CD4-positive, alpha-beta memory T cell (primary cell): ENCODE data around the gene KDM1A. TPM values are rescaled to one million over a fixed set of nuclear protein-coding genes. Genes with fewer than 3 reads are reported as not detected.

Experiments
- CTCF ChIA-PET: fragments of 350-600 bp; sonication (Branson Sonifier 250); formaldehyde crosslinking; loops from one replicate; lab custom pipeline; 2021; ENCODE audit warnings: inconsistent platforms; ENCODE audit not compliant: partially characterized antibody; lab: Charles Lee
- POLR2A ChIA-PET: fragments of 350-600 bp; sonication (Branson Sonifier 250); formaldehyde crosslinking; loops from one replicate; lab custom pipeline; 2021; ENCODE audit not compliant: partially characterized antibody; lab: Charles Lee
- DNase-seq, 5 donors: peaks; one replicate each; pipeline versions ENCODE4 v3.0.0 to v3.0.0-alpha.2; 2020 to 2022; ENCODE audit warnings: mixed read lengths in 1 of 5
- H3K27ac ChIP-seq: one replicate; pipeline ENCODE4 v1.7.0; 2013; ENCODE audit warnings: low read depth, low read length
- H3K27me3 ChIP-seq: 2 replicates; pipeline ENCODE4 v1.7.0; 2013; ENCODE audit warnings: mild to moderate bottlenecking, low read length, moderate library complexity; ENCODE audit not compliant: insufficient read depth
- H3K36me3 ChIP-seq: 2 replicates; pipeline ENCODE4 v1.7.0; 2013; ENCODE audit warnings: mild to moderate bottlenecking, low read length, moderate library complexity; ENCODE audit not compliant: insufficient read depth
- H3K4me1 ChIP-seq: 2 replicates; pipeline ENCODE4 v1.7.0; 2013; ENCODE audit warnings: mild to moderate bottlenecking, low read length, moderate library complexity; ENCODE audit not compliant: insufficient read depth
- H3K4me3 ChIP-seq, 2 donors: one replicate each; pipeline ENCODE4 v1.7.0; 2013; ENCODE audit warnings: low read length in 2 of 2, mild to moderate bottlenecking in 1 of 2
- H3K9me3 ChIP-seq, 2 donors: one replicate each; pipeline ENCODE4 v1.7.0; 2013; ENCODE audit warnings: low read length in 2 of 2, control low read depth in 1 of 2; ENCODE audit not compliant: control insufficient read depth in 1 of 2
- H3K27ac Mint-ChIP-seq, 7 donors: one replicate each; pipeline ENCODE4 v1.8.0; 2020 to 2021; ENCODE audit warnings: mixed read lengths in 7 of 7, mild to moderate bottlenecking in 6 of 7, inconsistent platforms in 3 of 7, moderate library complexity in 3 of 7
- H3K27me3 Mint-ChIP-seq, 2 donors: one replicate each; pipeline ENCODE4 v1.8.0; 2020 to 2021; ENCODE audit warnings: mixed read lengths in 2 of 2
- H3K36me3 Mint-ChIP-seq, 2 donors: one replicate each; pipeline ENCODE4 v1.8.0; 2020 to 2021; ENCODE audit warnings: mixed read lengths in 2 of 2, inconsistent platforms in 1 of 2, mild to moderate bottlenecking in 1 of 2
- H3K4me1 Mint-ChIP-seq, 4 donors: one replicate each; pipeline ENCODE4 v1.8.0; 2020 to 2021; ENCODE audit warnings: mixed read lengths in 4 of 4, mild to moderate bottlenecking in 1 of 4
- H3K4me3 Mint-ChIP-seq, 8 donors: one replicate each; pipeline ENCODE4 v1.8.0; 2020 to 2021; ENCODE audit warnings: mixed read lengths in 8 of 8, mild to moderate bottlenecking in 7 of 8, moderate library complexity in 6 of 8, inconsistent platforms in 3 of 8
- H3K9me3 Mint-ChIP-seq, 8 donors: one replicate each; pipeline ENCODE4 v1.8.0; 2020 to 2021; ENCODE audit warnings: mixed read lengths in 8 of 8, mild to moderate bottlenecking in 5 of 8, inconsistent platforms in 3 of 8, moderate library complexity in 1 of 8
- intact Hi-C: fragments of 100-400 bp; cut with micrococcal nuclease; formaldehyde crosslinking; loops from one replicate; pipeline ENCODE4 v1.15.1; 2023
- polyA plus RNA-seq, 2 donors: library from polyadenylated mRNA; unstranded; fragments of 300-500 nt; fragmentation: Illumina TruSeq; gene quantifications; one replicate each; pipeline ENCODE4 v1.2.3, GENCODE V29; 2021
- total RNA-seq, 2 experiments: library from RNA; stranded (reverse); gene quantifications; one replicate each; pipeline ENCODE4 v1.2.3, GENCODE V29; 2021

KDM1A gene
- total RNA-seq (10 to 100 TPM; 43.2 TPM), polyA plus RNA-seq (10 to 100 TPM; 39.6 to 47.2 TPM)

DNA sequence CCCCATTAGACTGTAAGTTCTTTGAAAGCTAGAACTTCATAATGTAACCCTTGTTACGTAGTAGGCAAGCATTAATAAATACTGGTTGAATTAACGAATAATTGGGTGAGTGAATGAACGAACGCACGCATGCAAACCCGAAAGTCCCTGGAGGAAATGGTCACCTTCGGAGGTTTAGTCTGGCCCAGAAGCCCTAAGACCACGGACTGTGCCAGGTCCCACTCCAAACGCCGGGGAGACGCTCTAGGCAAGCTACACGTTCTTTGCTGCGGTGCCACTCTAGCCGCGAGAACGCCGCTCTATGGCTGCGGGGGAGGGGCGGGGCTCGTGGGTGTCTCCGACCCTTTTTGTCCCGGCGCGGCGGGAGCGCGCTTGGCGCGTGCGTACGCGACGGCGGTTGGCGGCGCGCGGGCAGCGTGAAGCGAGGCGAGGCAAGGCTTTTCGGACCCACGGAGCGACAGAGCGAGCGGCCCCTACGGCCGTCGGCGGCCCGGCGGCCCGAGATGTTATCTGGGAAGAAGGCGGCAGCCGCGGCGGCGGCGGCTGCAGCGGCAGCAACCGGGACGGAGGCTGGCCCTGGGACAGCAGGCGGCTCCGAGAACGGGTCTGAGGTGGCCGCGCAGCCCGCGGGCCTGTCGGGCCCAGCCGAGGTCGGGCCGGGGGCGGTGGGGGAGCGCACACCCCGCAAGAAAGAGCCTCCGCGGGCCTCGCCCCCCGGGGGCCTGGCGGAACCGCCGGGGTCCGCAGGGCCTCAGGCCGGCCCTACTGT is at the start of gene KDM1A:
Gene KDM1A (plus strand): TSS at position 375 of the 769 bp plus-strand sequence. CDS start 129 bp downstream, at position 504.
- ChIA-PET POLR2A (interaction anchor here (0.9 to 1.8 kb wide), 4 partner anchors 10 to 672 kb away, joined by 3 to 6 read pairs (median 4); partner anchors contain the start of genes LUZP1 and RPL11), CTCF (interaction anchor here (0.9 kb wide), 1 partner anchor 672 kb away, joined by 3 read pairs; the partner anchor contains the start of gene RPL11)
- H3K27me3 Mint-ChIP-seq: no peaks in the 10 kb centered on the region
- Histone ChIP-seq H3K27me3 (no peaks in the 10 kb centered on the region), H3K27ac (peak within 1 kb of the TSS; percentile 61), H3K4me3 (peak within 1 kb of the TSS; percentile 85 to 95), H3K9me3 (no peaks in the 10 kb centered on the region), H3K36me3 (no peaks in the 10 kb centered on the region), H3K4me1 (peaks cover 15% of the 10 kb centered on the region)
- peaks cover 0 to 11% (median 5%) of the 10 kb centered on the region in 8 donors for H3K9me3 Mint-ChIP-seq
- H3K36me3 Mint-ChIP-seq: peaks cover 11 to 21% of the 10 kb centered on the region in 2 donors
- H3K4me1 Mint-ChIP-seq: peaks cover 28 to 56% (median 40%) of the 10 kb centered on the region in 4 donors
- peak within 1 kb of the TSS; percentile 96 to 99 (median 97) for H3K4me3 Mint-ChIP-seq
- peak within 1 kb of the TSS; percentile 73 to 97 (median 94) for H3K27ac Mint-ChIP-seq
- DNase-seq: peak; percentile 90 to 94 (median 92)
- intact Hi-C loops: loop anchor here (1.0 to 5.0 kb wide), 2 partner anchors 148 to 672 kb away; partner anchors contain the start of genes LUZP1 and RPL11

DNA sequence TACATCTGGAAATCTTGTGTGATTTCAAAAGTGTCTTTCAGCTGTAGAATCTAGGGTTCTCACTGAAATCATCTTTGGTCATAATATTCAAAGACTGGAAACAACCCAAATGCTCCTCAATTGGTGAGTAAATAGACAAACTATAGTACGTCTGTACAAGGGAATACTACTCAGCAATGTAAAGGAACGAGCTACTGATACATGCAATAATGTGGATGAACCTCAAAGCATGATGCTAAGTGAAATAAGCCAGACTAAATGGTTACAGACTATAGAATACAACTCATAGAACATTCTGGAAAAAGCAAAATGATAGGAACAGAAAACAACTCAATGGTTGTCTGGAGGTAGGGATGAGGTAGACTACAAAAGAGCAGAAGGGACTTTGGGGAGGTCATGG is 49.2 kb upstream of the KDM1A start:
- H3K27me3 Mint-ChIP-seq: peaks cover 36 to 38% of the 10 kb centered on the region in 2 donors
- intact Hi-C loops: no loop called here
- DNase-seq: no peak

DNA sequence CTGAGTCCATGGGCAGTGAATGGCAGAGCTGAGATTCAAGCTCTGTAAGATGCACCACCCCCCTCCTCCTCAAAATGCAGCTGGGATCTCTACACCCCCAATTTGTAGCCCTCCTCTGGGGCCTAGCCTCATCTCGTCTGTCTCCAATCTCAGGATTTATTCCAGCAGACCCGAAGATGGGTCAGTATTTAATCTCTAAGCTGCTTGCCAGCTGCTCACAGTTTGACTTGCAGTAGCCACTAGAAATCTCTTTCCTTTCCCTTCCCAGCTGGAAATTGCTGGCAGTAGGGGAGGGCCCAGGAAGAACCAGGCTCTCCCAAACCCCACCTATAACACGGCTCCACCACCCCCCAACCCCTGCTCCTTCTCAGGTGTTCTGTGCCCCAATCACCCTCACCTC is 48.1 kb upstream of the KDM1A start:
- Histone ChIP-seq H3K4me1 (no peaks in the 10 kb centered on the region), H3K4me3 (no peak overlapping the region), H3K9me3 (no peaks in the 10 kb centered on the region), H3K27me3 (peaks cover 28% of the 10 kb centered on the region), H3K27ac (no peak overlapping the region), H3K36me3 (no peaks in the 10 kb centered on the region)
- H3K27ac Mint-ChIP-seq: no peak overlapping the region
- H3K36me3 Mint-ChIP-seq: peaks cover 0 to 5% of the 10 kb centered on the region in 2 donors
- H3K4me1 Mint-ChIP-seq: no peaks in the 10 kb centered on the region
- H3K27me3 Mint-ChIP-seq: peaks cover 36 to 41% of the 10 kb centered on the region in 2 donors
- CTCF ChIA-PET: no interaction called here
- H3K4me3 Mint-ChIP-seq: no peak overlapping the region
- DNase-seq: no peak
- POLR2A ChIA-PET: interaction anchor here (0.7 kb wide), 1 partner anchor 31 kb away, joined by 3 read pairs; no protein-coding TSS in a partner anchor
- peaks cover 4 to 13% (median 8%) of the 10 kb centered on the region in 8 donors for H3K9me3 Mint-ChIP-seq
- intact Hi-C loops: no loop called here

More for the DNA sequence above, 49.2 kb upstream of the KDM1A start:
- POLR2A ChIA-PET: no interaction called here
- Histone ChIP-seq H3K27me3 (peaks cover 21% of the 10 kb centered on the region), H3K9me3 (no peaks in the 10 kb centered on the region), H3K4me1 (no peaks in the 10 kb centered on the region), H3K4me3 (no peak overlapping the region), H3K36me3 (no peaks in the 10 kb centered on the region), H3K27ac (no peak overlapping the region)
- CTCF ChIA-PET: no interaction called here
- no peak overlapping the region for H3K27ac Mint-ChIP-seq
- H3K36me3 Mint-ChIP-seq: peaks cover 0 to 5% of the 10 kb centered on the region in 2 donors
- H3K4me1 Mint-ChIP-seq: no peaks in the 10 kb centered on the region
- peaks cover 4 to 21% (median 11%) of the 10 kb centered on the region in 8 donors for H3K9me3 Mint-ChIP-seq
- H3K4me3 Mint-ChIP-seq: no peak overlapping the region

DNA sequence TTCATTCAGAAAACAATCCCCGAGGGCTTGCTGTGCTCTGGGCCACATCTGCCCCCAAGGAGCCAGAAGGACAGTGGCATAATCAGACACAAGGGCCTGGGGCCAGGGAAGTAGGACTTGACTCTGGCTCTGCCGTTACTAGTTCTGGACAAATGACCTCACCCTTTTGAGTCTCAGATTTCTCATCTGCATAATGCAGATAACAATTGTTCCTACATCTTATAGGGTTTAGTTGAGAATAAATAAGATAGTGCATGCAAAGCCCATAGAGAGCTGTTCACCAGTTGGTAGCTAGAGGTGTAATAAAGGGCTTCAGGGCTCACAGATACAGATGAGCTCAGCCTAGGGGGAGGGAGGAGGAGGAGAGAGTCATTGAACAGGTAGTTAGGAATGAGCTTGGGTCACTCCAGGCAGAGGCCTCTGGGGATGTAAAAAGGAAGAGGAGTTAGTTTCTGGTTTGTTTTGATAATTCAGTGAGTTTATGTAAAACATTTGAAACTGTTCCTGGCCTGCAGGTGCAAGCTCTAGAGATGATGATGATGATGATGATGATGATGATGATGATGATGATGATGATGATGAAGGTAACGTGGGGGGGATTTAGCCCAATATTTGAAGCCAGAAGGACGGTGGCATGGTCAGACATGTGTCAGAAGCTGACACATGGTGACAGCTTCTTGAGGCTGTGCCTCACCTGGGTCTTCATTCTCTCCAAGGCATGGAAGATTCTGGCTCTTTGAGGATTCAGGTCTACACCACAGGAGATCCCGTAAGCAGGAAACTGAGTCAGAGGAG is 47.5 kb upstream of the KDM1A start:
- Histone ChIP-seq H3K36me3 (no peaks in the 10 kb centered on the region), H3K4me3 (no peak overlapping the region), H3K27me3 (peaks cover 30% of the 10 kb centered on the region), H3K27ac (no peak overlapping the region), H3K9me3 (no peaks in the 10 kb centered on the region), H3K4me1 (no peaks in the 10 kb centered on the region)
- no peaks in the 10 kb centered on the region for H3K36me3 Mint-ChIP-seq
- H3K4me3 Mint-ChIP-seq: no peak overlapping the region
- no peak for DNase-seq
- ChIA-PET CTCF (interaction anchor here (1.4 kb wide), 1 partner anchor 8 kb away, joined by 7 read pairs; no protein-coding TSS in a partner anchor), POLR2A (interaction anchor here (0.7 kb wide), 1 partner anchor 30 kb away, joined by 3 read pairs; no protein-coding TSS in a partner anchor)
- no peak overlapping the region for H3K27ac Mint-ChIP-seq
- H3K4me1 Mint-ChIP-seq: no peaks in the 10 kb centered on the region
- H3K27me3 Mint-ChIP-seq: peaks cover 38 to 41% of the 10 kb centered on the region in 2 donors
- H3K9me3 Mint-ChIP-seq: peaks cover 0 to 7% (median 1%) of the 10 kb centered on the region in 8 donors
- intact Hi-C loops: no loop called here

DNA sequence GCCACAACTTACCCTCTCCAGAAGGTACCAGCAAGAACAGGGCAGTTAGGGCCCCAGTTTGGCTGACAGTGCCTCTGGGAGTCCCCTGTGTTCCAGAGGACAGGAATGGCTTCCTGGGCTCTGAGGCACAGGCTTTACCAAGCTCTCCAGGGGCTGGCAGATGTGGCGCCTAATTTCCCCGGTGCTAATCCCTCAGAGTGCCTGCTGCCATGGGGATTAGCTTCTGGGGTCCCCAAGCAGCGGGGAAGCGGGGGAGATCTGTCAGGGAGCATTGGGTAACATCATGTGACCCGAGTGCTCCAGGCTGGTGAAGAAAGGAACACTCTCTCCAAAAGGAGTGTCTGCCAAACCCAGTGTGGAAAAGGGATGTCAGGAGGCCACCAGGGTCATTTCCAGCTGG is 46.5 kb upstream of the KDM1A start, which contains the start of gene LACTBL1:
Gene LACTBL1 (minus strand): TSS at position 107 of the 400 bp plus-strand sequence. CDS start 550 bp downstream, outside the sequence.
- Mint-ChIP-seq H3K9me3 (peaks cover 0 to 6% (median 0%) of the 10 kb centered on the region in 8 donors), H3K27ac (no peak within 1 kb of the TSS), H3K36me3 (no peaks in the 10 kb centered on the region), H3K4me1 (no peaks in the 10 kb centered on the region), H3K27me3 (peaks cover 38 to 41% of the 10 kb centered on the region in 2 donors), H3K4me3 (no peak within 1 kb of the TSS)
- H3K36me3 ChIP-seq: no peaks in the 10 kb centered on the region
- CTCF ChIA-PET: interaction anchor here (1.4 kb wide), 1 partner anchor 9 kb away, joined by 7 read pairs; no protein-coding TSS in a partner anchor
- H3K27me3 ChIP-seq: peaks cover 30% of the 10 kb centered on the region
- H3K27ac ChIP-seq: no peak within 1 kb of the TSS
- no peak within 1 kb of the TSS for H3K4me3 ChIP-seq
- no peaks in the 10 kb centered on the region for H3K4me1 ChIP-seq
- intact Hi-C loops: no loop called here
- POLR2A ChIA-PET: no interaction called here
- no peak for DNase-seq
- no peaks in the 10 kb centered on the region for H3K9me3 ChIP-seq

DNA sequence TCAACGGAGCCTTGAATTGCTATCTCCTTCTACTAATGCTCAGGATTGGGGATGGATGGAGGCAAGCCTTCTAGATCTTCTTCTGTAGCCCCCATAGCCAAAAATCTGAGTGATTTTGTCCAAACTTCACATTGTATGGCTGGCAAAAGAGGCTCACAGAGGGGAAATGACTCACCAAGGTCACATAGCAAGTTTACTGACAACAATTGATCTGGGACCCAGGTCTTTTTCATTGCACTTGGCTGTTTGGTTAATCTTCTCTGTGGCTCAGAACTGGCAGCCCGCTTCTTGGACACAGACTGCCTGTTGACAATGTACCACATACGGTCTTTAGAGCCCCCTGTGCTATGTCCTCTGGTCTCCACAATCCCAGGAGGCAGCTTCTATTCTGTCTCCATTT is 43.6 kb upstream of the KDM1A start:
- no peak for DNase-seq
- CTCF ChIA-PET: interaction anchor here (1.1 kb wide), 1 partner anchor 123 kb away, joined by 3 read pairs; no protein-coding TSS in a partner anchor
- Mint-ChIP-seq H3K9me3 (no peaks in the 10 kb centered on the region), H3K4me3 (no peak overlapping the region), H3K4me1 (no peaks in the 10 kb centered on the region), H3K27ac (no peak overlapping the region), H3K36me3 (no peaks in the 10 kb centered on the region), H3K27me3 (peaks cover 22 to 30% of the 10 kb centered on the region in 2 donors)
- H3K4me3 ChIP-seq: no peak overlapping the region
- POLR2A ChIA-PET: no interaction called here
- H3K4me1 ChIP-seq: no peaks in the 10 kb centered on the region
- intact Hi-C loops: no loop called here
- peaks cover 23% of the 10 kb centered on the region for H3K27me3 ChIP-seq
- no peaks in the 10 kb centered on the region for H3K36me3 ChIP-seq
- H3K9me3 ChIP-seq: no peaks in the 10 kb centered on the region
- no peak overlapping the region for H3K27ac ChIP-seq
